OCI-LY3 (cell line): Measurements from ENCODE around the gene TMEM101.

Source experiments
- CTCF ChIP-seq: fragments of 200-600, 300-600 bp; sonication (generic); IDR thresholded peaks from 2 replicates; pipeline ENCODE4 v1.5.1; 2014; ENCODE audit warnings: antibody characterized with exemption, low read length, low read depth
- EZH2phosphoT487 ChIP-seq: fragments of 200-600 bp; shearing (Covaris generic); IDR thresholded peaks from 2 replicates; pipeline ENCODE4 v1.6.1; 2018; ENCODE audit warnings: antibody characterized with exemption, mixed run types, low read depth

GRCh38 chr17:43987131-43988021 is 27.4 kb downstream of the TMEM101 start:
- TF ChIP-seq EZH2phosphoT487 = no peak
- TF ChIP-seq CTCF = no peak
